H1 (cell line): Measurements from ENCODE around the gene LAMC3. TPM values are rescaled to one million over a fixed set of nuclear protein-coding genes. Genes with fewer than 3 reads are reported as not detected.

Experiments
- ATF3 ChIP-seq: IDR thresholded peaks from 2 replicates; pipeline ENCODE4 v1.6.1; 2011; ENCODE audit warnings: low read depth, mild to moderate bottlenecking, low read length; ENCODE audit not compliant: insufficient read depth
- BCL11A ChIP-seq, 2 experiments: IDR thresholded peaks; one replicate each; pipeline ENCODE4 v1.6.1; 2011; ENCODE audit warnings: low read depth in 2 of 2, low read length in 2 of 2, mild to moderate bottlenecking in 2 of 2
- EZH2 ChIP-seq: fragments of 200-600 bp; sonication (generic); IDR thresholded peaks from 2 replicates; pipeline ENCODE4 v1.7.1; 2012; ENCODE audit warnings: low read depth, mild to moderate bottlenecking, moderate library complexity, low read length, inconsistent platforms; ENCODE audit not compliant: severe bottlenecking
- PHF8 ChIP-seq: fragments of 200-600 bp; sonication (generic); conservative IDR thresholded peaks from 2 replicates; pipeline ENCODE4 v1.7.1; 2012; ENCODE audit warnings: low read depth, mild to moderate bottlenecking, inconsistent platforms, low read length, moderate library complexity
- TAF1 ChIP-seq: IDR thresholded peaks from 2 replicates; pipeline ENCODE4 v1.6.1; 2011; ENCODE audit warnings: mild to moderate bottlenecking, low read depth, low read length
- polyA plus RNA-seq, 7 experiments: library from polyadenylated mRNA; depleted of rRNA in 3 of 7; stranded (reverse) in 5 of 7; unstranded in 2 of 7; fragments of >200 nt in 5 of 7; fragments of 200-250 nt in 2 of 7; gene quantifications; 1 replicate in 5 of 7; 2 replicates in 1 of 7; 4 replicates in 1 of 7; pipeline versions ENCODE4 v1.2.1 to v1.2.3, GENCODE V29; 2011 to 2013; ENCODE audit warnings: missing spikeins in 2 of 7, mixed read lengths in 2 of 7
- total RNA-seq: library from RNA; stranded (reverse); fragmentation: NEBNext Ultra II Directional; extraction: Animal tissue kit (Norgen Biotek cat#: 25700); gene quantifications from 2 replicates; pipeline ENCODE4 v1.2.1, GENCODE V29; 2021

LAMC3 gene
- total and polyA plus RNA-seq, 2 of the 8 experiments (the other 6 are each of a cell fraction or from before 2014, with no cell fraction given) = 9.3 to 12.3 TPM

DNA sequence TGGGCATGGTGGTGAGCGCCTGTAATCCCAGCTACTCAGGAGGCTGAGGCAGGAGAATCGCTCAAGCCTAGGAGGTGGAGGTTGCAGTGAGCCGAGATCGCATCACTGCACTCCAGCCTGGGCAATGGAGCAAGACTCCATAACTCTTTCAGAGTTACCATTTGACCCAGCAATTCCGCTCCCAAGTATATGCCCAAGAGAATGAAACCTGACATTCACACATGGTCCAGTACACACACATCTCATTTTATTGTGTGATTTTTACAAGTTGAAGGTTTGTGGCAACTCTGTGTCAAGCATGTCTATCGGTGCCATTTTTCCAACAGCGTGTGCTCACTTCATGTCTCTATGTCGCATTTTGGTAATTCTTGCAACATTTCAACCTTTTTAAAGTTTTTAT is 45.1 kb upstream of the LAMC3 start (continued):
- TF ChIP-seq EZH2 = no peak
- TF ChIP-seq TAF1 = no peak
- no peak for TF ChIP-seq PHF8
- no peak for TF ChIP-seq BCL11A (IDR thresholded peaks at IDR 0.05; ENCODE audit: low read depth in 2 of 2, low read length in 2 of 2)
- no peak for TF ChIP-seq ATF3
- TF ChIP-seq, all 59 proteins: peak for 0
